K562 (cell line): ENCODE data around the gene HDAC7. TPM values are rescaled to one million over a fixed set of nuclear protein-coding genes. Genes with fewer than 3 reads are reported as not detected.

ENCODE experiments used
- ARID1B ChIP-seq: fragments of 450-650 bp; IDR thresholded peaks from 2 replicates; pipeline ENCODE4 v1.6.1; 2016; ENCODE audit warnings: antibody characterized with exemption, mild to moderate bottlenecking, inconsistent platforms
- DDX20 ChIP-seq: fragments of 450-650 bp; IDR thresholded peaks from 2 replicates; pipeline ENCODE4 v1.6.1; 2016; ENCODE audit warnings: missing genetic modification characterization, low read depth, mild to moderate bottlenecking, missing compliant biosample characterization, moderate library complexity
- HNRNPH1 ChIP-seq: fragments of 200-400 bp; formaldehyde crosslinking; optimal IDR thresholded peaks from 2 replicates; pipeline ENCODE3; 2017; ENCODE audit warnings: low read depth, mild to moderate bottlenecking, low read length, moderate library complexity
- HNRNPUL1 ChIP-seq: fragments of 200-400 bp; formaldehyde crosslinking; IDR thresholded peaks from 2 replicates; pipeline ENCODE4 v1.6.1; 2017; ENCODE audit warnings: low read length
- MAZ ChIP-seq, 2 experiments: fragments of 450-650 bp in 1 of 2; sonication (generic) in 1 of 2; formaldehyde crosslinking; IDR thresholded peaks in 1 of 2; conservative IDR thresholded peaks in 1 of 2; 2 replicates each; pipeline versions ENCODE4 v1.4.0 to v1.5.0; 2020; ENCODE audit warnings: mild to moderate bottlenecking in 1 of 2, missing genetic modification reagents in 1 of 2
- MBD2 ChIP-seq: sonication (generic); IDR thresholded peaks from 2 replicates; pipeline ENCODE4 v1.6.1; 2016; ENCODE audit warnings: low read depth, borderline replicate concordance
- NONO ChIP-seq, 2 experiments: fragments of 200-400 bp in 1 of 2; fragments of 450-650 bp in 1 of 2; formaldehyde crosslinking in 1 of 2; IDR thresholded peaks; 2 replicates each; pipeline ENCODE4 v1.6.1; 2017; ENCODE audit warnings: low read depth in 2 of 2, mild to moderate bottlenecking in 2 of 2, moderate library complexity in 2 of 2, low read length in 1 of 2
- PKNOX1 ChIP-seq: fragments of 450-650 bp; IDR thresholded peaks from 2 replicates; pipeline ENCODE4 v1.6.1; 2016
- SRSF9 ChIP-seq: fragments of 200-400 bp; formaldehyde crosslinking; IDR thresholded peaks from 2 replicates; pipeline ENCODE4 v1.6.1; 2017; ENCODE audit warnings: low read depth, low read length, borderline replicate concordance
- TAF15 ChIP-seq: fragments of 200-400 bp; formaldehyde crosslinking; IDR thresholded peaks from 2 replicates; pipeline ENCODE4 v1.6.1; 2017; ENCODE audit warnings: mild to moderate bottlenecking, low read depth, low read length, moderate library complexity
- TCF15 ChIP-seq: fragments of 250-450 bp; sonication (Bioruptor Pico); IDR thresholded peaks from 2 replicates; pipeline ENCODE4 v1.8.0; 2022; ENCODE audit warnings: moderate library complexity, mild to moderate bottlenecking, inconsistent platforms
- VEZF1 ChIP-seq: fragments of 200-800 bp; sonication (Bioruptor generic); IDR thresholded peaks from 2 replicates; pipeline ENCODE4 v1.6.1; 2017; ENCODE audit warnings: missing genetic modification characterization, missing compliant biosample characterization
- ZNF407 ChIP-seq: fragments of 450-650 bp; IDR thresholded peaks from 2 replicates; pipeline ENCODE4 v1.6.1; 2016; ENCODE audit warnings: low read depth
- ZNF436 ChIP-seq: fragments of 250-450, 450-650 bp; sonication (Bioruptor Pico); formaldehyde crosslinking; IDR thresholded peaks from 2 replicates; pipeline ENCODE4 v1.7.0; 2020; ENCODE audit warnings: mild to moderate bottlenecking
- ZNF699 ChIP-seq: fragments of 250-450 bp; sonication (Bioruptor Pico); IDR thresholded peaks from 2 replicates; pipeline ENCODE4 v1.8.0; 2021; ENCODE audit warnings: mild to moderate bottlenecking, moderate library complexity; ENCODE audit not compliant: insufficient replicate concordance
- ZNF75A ChIP-seq: fragments of 450-650 bp; formaldehyde crosslinking; IDR thresholded peaks from 2 replicates; pipeline ENCODE4 v1.4.0; 2020; ENCODE audit warnings: mild to moderate bottlenecking
- polyA plus RNA-seq, 8 experiments: library from polyadenylated mRNA; depleted of rRNA in 4 of 8; stranded (reverse) in 5 of 8; unstranded in 3 of 8; fragments of >200 nt; fragmentation: Nextera tagmentation in 2 of 8; fragmentation: Illumina TruSeq in 1 of 8; extraction: Ambion mirVana in 2 of 8; extraction: Trizol in 1 of 8; gene quantifications; 2 replicates each; pipeline versions ENCODE4 v1.2.1 to v1.2.3, GENCODE V29; 2011 to 2014; ENCODE audit warnings: inconsistent platforms in 1 of 8, missing spikeins in 1 of 8
- total RNA-seq, 7 experiments: library from RNA; depleted of rRNA in 6 of 7; stranded (reverse); fragments of >200 nt in 6 of 7; fragmentation: Illumina TruSeq in 2 of 7; extraction: Trizol in 2 of 7; gene quantifications; 2 replicates each; pipeline versions ENCODE4 v1.2.1 to v1.2.3, GENCODE V29; 2011 to 2021; ENCODE audit warnings: low replicate concordance in 1 of 7

HDAC7 gene
- total and polyA plus RNA-seq, 9 of the 15 experiments (the other 6 are each of a cell fraction or from before 2014, with no cell fraction given), result 2.5 to 129 (median 31.1) TPM

- no peak for TF ChIP-seq ZNF407
- TF ChIP-seq TCF15 (CRISPR knock-in tag), result no peak
- TF ChIP-seq ZNF75A (CRISPR knock-in tag), result 0 out of 2 replicates have a peak, but pooled peaks have one; percentile 31
- no peak for TF ChIP-seq HNRNPUL1
- peak; percentile 60; the same call in 1 of the 2 replicates for TF ChIP-seq ARID1B
- TF ChIP-seq PKNOX1, result peak; percentile 20; the same call in 1 of the 2 replicates
- no peak for TF ChIP-seq SRSF9
- peak in 1 of 2 experiments; percentile 75; a peak in 2 of 4 replicates for TF ChIP-seq NONO (IDR thresholded peaks at IDR 0.05; ENCODE audit: low read depth in 2 of 2, low read length in 1 of 2)
- peak; percentile 79 for TF ChIP-seq VEZF1 (CRISPR knock-in tag)
- TF ChIP-seq ZNF436 (CRISPR knock-in tag), result no peak
- TF ChIP-seq MBD2, result no peak
- no peak for TF ChIP-seq ZNF699 (CRISPR knock-in tag)
- no peak for TF ChIP-seq TAF15
- TF ChIP-seq HNRNPH1, result no peak
- TF ChIP-seq MAZ (CRISPR knock-in tag; conservative IDR thresholded peaks at IDR 0.05 in 1 of 2, IDR thresholded peaks at IDR 0.05 in 1 of 2), result peak; percentile 16 to 75; a peak in 2 of 4 replicates
- TF ChIP-seq DDX20 (tag), result no peak
Measured at GRCh38 chr12:47773062-47773857, 46.4 kb downstream of the HDAC7 start, which contains the start of gene SLC48A1 (continued).
